Heart left ventricle (tissue), 13 donors: ENCODE data around the gene CCDC183.

Experiments used
- CTCF ChIP-seq, 12 donors: fragments of 200-600 bp; sonication (generic) in 4 of 12; IDR thresholded peaks; one replicate each; pipeline versions ENCODE4 v1.5.0 to v1.8.0; 2018 to 2022; ENCODE audit warnings: antibody characterized with exemption in 12 of 12, mild to moderate bottlenecking in 5 of 12
- POLR2A ChIP-seq, 2 donors: fragments of 450-650 bp; IDR thresholded peaks; one replicate each; pipeline ENCODE4 v1.6.1; 2017; ENCODE audit warnings: antibody characterized with exemption in 2 of 2, mild to moderate bottlenecking in 2 of 2, moderate library complexity in 2 of 2
- donor health status: ischemic (EF 13 %, LVEDD 7.1; RV severe dilation, severe dysfunction).
- donor health status: DM: no; HTN: yes; CAD: no.
- donor health status: DM: no; HTN: no; CAD: no.
- donor health status: ischemic (EF 25% LVEDD 6.9; RV normal size, moderate dysfunction).
- donor health status: ischemic (EF 25% LVEDD 5.7; RV mildly dilated, moderate dysfunction).
- donor health status: ischemic (EF 35%, LVEDD 5.7; RV mildly dilated, moderate dysfunction).
- donor health status: nonischemic (EF 11% LVEDD 7.7; RV severe dilation, severe dysfunction).
- donor health status: DM: yes; HTN: yes; CAD: no.
- donor health status: PGD.
- donor health status: ischemic (EF 29% LVEDD 5.4; RV normal size, mild dysfunction).
- donor health status: nonischemic (EF 23%, LVEDD 6.1; RV moderate dilation, normal function).

GRCh38 chr9:136807281-136808074 is 11.3 kb downstream of the CCDC183 start, which contains the start of gene RABL6:
- TF ChIP-seq CTCF (IDR thresholded peaks at IDR 0.05) (no peak), POLR2A (IDR thresholded peaks at IDR 0.05) (peak in 1 of 2 donors; percentile 73)
